Gastrocnemius medialis (tissue), 4 donors: ENCODE data around the gene DALRD3. TPM values are rescaled to one million over a fixed set of nuclear protein-coding genes. Genes with fewer than 3 reads are reported as not detected.

Experiments used
- ATAC-seq, 2 donors: fragments of 150-250 bp; one replicate each; pipeline ENCODE4 v1.9.1; 2016
- DNase-seq, 2 donors: peaks; one replicate each; pipeline ENCODE4 v3.0.0-alpha.2; 2019
- H3K27ac ChIP-seq, 4 donors: fragments of 200-600 bp; sonication (generic); 1 replicate in 1 of 4; 2 replicates in 3 of 4; pipeline ENCODE4 v1.5.1; 2016 to 2018; ENCODE audit warnings: mild to moderate bottlenecking in 2 of 4, moderate library complexity in 1 of 4
- H3K27me3 ChIP-seq, 3 donors: fragments of 200-600 bp; sonication (generic) in 2 of 3; 1 replicate in 1 of 3; 2 replicates in 2 of 3; pipeline versions ENCODE4 v1.5.1 to v1.6.0; 2016 to 2019; ENCODE audit warnings: mild to moderate bottlenecking in 1 of 3, moderate library complexity in 1 of 3
- H3K36me3 ChIP-seq, 2 donors: fragments of 200-600 bp; sonication (generic) in 1 of 2; one replicate each; pipeline ENCODE4 v1.5.1; 2017 to 2018
- H3K4me1 ChIP-seq, 2 donors: fragments of 200-600 bp; sonication (generic) in 1 of 2; one replicate each; pipeline ENCODE4 v1.5.1; 2016 to 2017; ENCODE audit warnings: mild to moderate bottlenecking in 2 of 2
- H3K4me3 ChIP-seq, 4 donors: fragments of 200-600 bp; sonication (generic) in 3 of 4; 1 replicate in 1 of 4; 2 replicates in 3 of 4; pipeline ENCODE4 v1.5.1; 2016 to 2019; ENCODE audit warnings: mild to moderate bottlenecking in 2 of 4
- H3K9me3 ChIP-seq, 3 donors: fragments of 200-600 bp; sonication (generic) in 2 of 3; 1 replicate in 1 of 3; 2 replicates in 2 of 3; pipeline ENCODE4 v1.5.1; 2016 to 2019
- CTCF ChIP-seq, 5 experiments: fragments of 450-650 bp in 3 of 5; fragments of 200-600 bp in 2 of 5; sonication (generic) in 2 of 5; IDR thresholded peaks in 4 of 5; conservative IDR thresholded peaks in 1 of 5; 1 replicate in 4 of 5; 2 replicates in 1 of 5; pipeline ENCODE4 v1.5.1; 2016 to 2019; ENCODE audit warnings: antibody characterized with exemption in 5 of 5, mild to moderate bottlenecking in 3 of 5, moderate library complexity in 3 of 5
- POLR2A ChIP-seq, 2 donors: fragments of 450-650 bp; IDR thresholded peaks; one replicate each; pipeline ENCODE4 v1.6.1; 2017; ENCODE audit warnings: antibody characterized with exemption in 2 of 2, mild to moderate bottlenecking in 2 of 2, moderate library complexity in 2 of 2
- in situ Hi-C, 4 donors: fragments of 200-750 bp; cut with MboI; loops; one replicate each; pipeline versions ENCODE4 v1.15.0 to v1.8.0; 2017; ENCODE audit warnings: low sequenced_read_pairs in 4 of 4
- intact Hi-C: fragments of 100-400 bp; cut with DNase I; formaldehyde crosslinking; loops from one replicate; pipeline ENCODE4 v1.15.1; 2023; ENCODE audit warnings: low total_unique reads
- microRNA counts, 2 donors: library from miRNA; unstranded; fragments of <30 nt; microRNA quantifications; one replicate each; lab custom pipeline; 2016
- microRNA-seq, 2 donors: library from miRNA; unstranded; fragments of <30 nt; microRNA quantifications; one replicate each; pipeline ENCODE4, GENCODE V29; 2016; ENCODE audit warnings: borderline replicate concordance in 2 of 2
- total RNA-seq, 4 donors: library from RNA; depleted of rRNA; stranded (reverse); fragments of >200 nt; gene quantifications; one replicate each; pipeline versions ENCODE4 v1.1.0 to v1.2.3, GENCODE V29; 2016

DALRD3 gene
- total RNA-seq, 4 donors from 2014 or later, result 10.6 to 20.1 (median 16.3) TPM

DNA sequence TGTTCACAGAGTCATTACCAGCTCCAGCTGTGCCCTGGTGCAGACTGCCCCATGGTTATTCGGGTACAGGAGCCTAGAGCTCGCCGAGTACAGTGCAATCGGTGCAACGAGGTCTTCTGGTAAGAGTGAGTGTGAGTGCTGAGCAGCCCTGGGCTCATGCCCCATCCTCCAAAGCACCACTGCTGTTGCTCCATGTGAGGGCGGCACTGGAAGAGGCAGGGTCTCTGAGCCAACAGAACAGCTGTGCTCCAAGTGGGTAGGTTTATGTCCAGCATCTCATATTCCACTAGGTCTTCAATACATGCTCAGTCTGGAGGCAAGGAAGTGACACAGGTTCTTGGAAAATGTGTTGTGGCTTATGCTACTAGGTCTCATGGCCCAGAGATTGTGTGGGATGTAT lies 47.8 kb downstream of the DALRD3 start:
- in situ Hi-C loops (no loop called here), intact Hi-C loops (no loop called here)
- Histone ChIP-seq H3K27me3 (no peaks in the 10 kb centered on the region), H3K4me1 (peaks cover 15 to 20% of the 10 kb centered on the region in 2 donors), H3K27ac (peak overlapping the region in 1 of 4 donors; percentile 30), H3K4me3 (no peak overlapping the region), H3K9me3 (no peaks in the 10 kb centered on the region), H3K36me3 (peaks cover 0 to 90% of the 10 kb centered on the region in 2 donors)
- TF ChIP-seq CTCF (IDR thresholded peaks at IDR 0.05 in 4 of 5, conservative IDR thresholded peaks at IDR 0.05 in 1 of 5), result no peak
- no peak for TF ChIP-seq POLR2A (IDR thresholded peaks at IDR 0.05)
- ATAC-seq (peak; percentile 24 to 37), DNase-seq (peak in 1 of 2 donors; percentile 22)

DNA sequence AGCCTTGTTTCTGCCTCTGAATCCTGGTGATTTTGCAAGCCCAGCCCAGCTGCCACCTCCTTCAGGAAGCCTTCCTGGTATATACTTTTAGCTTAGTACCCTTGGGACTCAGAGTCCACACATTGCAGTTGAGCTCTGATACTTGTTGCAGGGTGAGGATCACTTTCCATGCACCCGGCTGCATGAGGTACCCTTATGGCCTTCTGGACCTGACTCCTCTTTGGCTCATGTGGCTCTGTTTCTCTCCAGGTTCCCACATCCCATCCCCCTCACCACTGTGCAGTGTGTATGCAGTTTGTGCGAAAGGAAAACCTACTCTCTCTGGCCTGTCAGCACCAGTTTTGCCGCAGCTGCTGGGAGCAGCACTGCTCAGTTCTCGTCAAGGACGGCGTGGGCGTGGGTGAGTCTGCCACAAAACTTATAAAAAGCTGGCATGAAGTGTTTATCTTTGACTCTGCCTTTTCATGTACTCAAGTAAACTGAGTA lies 51.5 kb downstream of the DALRD3 start:
- Histone ChIP-seq H3K4me1 (peaks cover 15 to 21% of the 10 kb centered on the region in 2 donors), H3K4me3 (no peak overlapping the region), H3K36me3 (peaks cover 0 to 80% of the 10 kb centered on the region in 2 donors), H3K27ac (peak overlapping the region; percentile 19 to 72 (median 40)), H3K27me3 (no peaks in the 10 kb centered on the region), H3K9me3 (no peaks in the 10 kb centered on the region)
- TF ChIP-seq CTCF (IDR thresholded peaks at IDR 0.05 in 4 of 5, conservative IDR thresholded peaks at IDR 0.05 in 1 of 5) (no peak), POLR2A (IDR thresholded peaks at IDR 0.05) (no peak)
- in situ Hi-C loops (no loop called here), intact Hi-C loops (no loop called here)
- peak; percentile 62 to 85 for ATAC-seq
- DNase-seq, result peak in 1 of 2 donors; percentile 74

- DNase-seq (no peak), ATAC-seq (peak in 1 of 2 donors; percentile 24)
- peaks cover 16 to 21% of the 10 kb centered on the region in 2 donors for H3K4me1 ChIP-seq
- TF ChIP-seq POLR2A (IDR thresholded peaks at IDR 0.05), result no peak
- TF ChIP-seq CTCF (IDR thresholded peaks at IDR 0.05 in 4 of 5, conservative IDR thresholded peaks at IDR 0.05 in 1 of 5), result no peak
- H3K27me3 ChIP-seq, result no peaks in the 10 kb centered on the region
- no peak overlapping the region for H3K4me3 ChIP-seq
- peaks cover 0 to 74% of the 10 kb centered on the region in 2 donors for H3K36me3 ChIP-seq
- in situ Hi-C loops (no loop called here), intact Hi-C loops (no loop called here)
- no peaks in the 10 kb centered on the region for H3K9me3 ChIP-seq
- H3K27ac ChIP-seq, result peak overlapping the region; percentile 19 to 72 (median 40)
Observed at GRCh38 chr3:48966367-48966766, 52.0 kb downstream of the DALRD3 start.

MicroRNAs within 50 kb of the gene (microRNA counts, 767-probe panel; counts per million panel counts)
- microRNA hsa-miR-191-5p (lab: Ali Mortazavi, UCI) (10,874 to 11,187 counts per million in 2 donors), microRNA hsa-miR-425-5p (lab: Ali Mortazavi, UCI) (356 to 448 counts per million in 2 donors)

Small RNA genes lying within 50 kb of the gene (microRNA-seq; reads per million reads assigned to microRNA genes)
- gene MIR191, result 7,255 to 8,096 reads per million in 2 donors
- gene MIR425, result 708 to 778 reads per million in 2 donors

Other genes with a start within 250 kb of the DALRD3 start
- gene PRKAR2A, start 170.7 kb downstream of the DALRD3 start, total RNA-seq, result 10 to 100 TPM; 62.2 to 97.1 (median 80.2) TPM
- gene SLC25A20, start 119.7 kb downstream of the DALRD3 start, total RNA-seq, result 100 to 1,000 TPM in 1 of 4 donors, 10 to 100 TPM in 3; 67.8 to 110 (median 83.4) TPM
- 100 to 1,000 TPM; 118 to 176 (median 143) TPM for gene ARIH2, start 99.7 kb downstream of the DALRD3 start, total RNA-seq
- 10 to 100 TPM; 13.6 to 21.7 (median 20.3) TPM for gene P4HTM, start 28.3 kb downstream of the DALRD3 start, total RNA-seq
- 10 to 100 TPM; 40.4 to 50.9 (median 45.5) TPM for gene WDR6, start 11.2 kb downstream of the DALRD3 start, total RNA-seq
- 100 to 1,000 TPM; 129 to 181 (median 148) TPM for gene NDUFAF3, start 3.5 kb upstream of the DALRD3 start, total RNA-seq
- gene IMPDH2, start 10.8 kb upstream of the DALRD3 start, total RNA-seq, result 100 to 1,000 TPM; 178 to 229 (median 205) TPM
- 10 to 100 TPM; 35.8 to 65.6 (median 47.1) TPM for gene QRICH1, start 75.5 kb upstream of the DALRD3 start, total RNA-seq
- 100 to 1,000 TPM; 157 to 259 (median 173) TPM for gene QARS1, start 86.2 kb upstream of the DALRD3 start, total RNA-seq
- gene USP19, start 102.2 kb upstream of the DALRD3 start, total RNA-seq, result 100 to 1,000 TPM; 100 to 188 (median 128) TPM
- gene LAMB2, start 114.5 kb upstream of the DALRD3 start, total RNA-seq, result 100 to 1,000 TPM; 154 to 355 (median 243) TPM
- 10 to 100 TPM; 20.0 to 31.0 (median 22.0) TPM for gene CCDC71, start 147.8 kb upstream of the DALRD3 start, total RNA-seq
- 10 to 100 TPM; 15.8 to 35.8 (median 26.0) TPM for gene KLHDC8B, start 153.0 kb upstream of the DALRD3 start, total RNA-seq